Thyroid gland (tissue), 4 donors: ENCODE results near the gene FCHO1.

Experiments used
- POLR2A ChIP-seq, 2 donors: fragments of 450-650 bp; IDR thresholded peaks; one replicate each; pipeline ENCODE4 v1.6.1; 2017; ENCODE audit warnings: antibody characterized with exemption in 2 of 2, mild to moderate bottlenecking in 2 of 2, moderate library complexity in 1 of 2
- TF ChIP-seq, protein P1 (sequence below), 6 experiments: fragments of 200-600 bp in 3 of 6; fragments of 450-650 bp in 3 of 6; sonication (generic) in 3 of 6; IDR thresholded peaks; one replicate each; pipeline ENCODE4 v1.5.1; 2016 to 2019; ENCODE audit warnings: antibody characterized with exemption in 6 of 6, mild to moderate bottlenecking in 2 of 6, inconsistent platforms in 1 of 6, moderate library complexity in 1 of 6

DNA sequence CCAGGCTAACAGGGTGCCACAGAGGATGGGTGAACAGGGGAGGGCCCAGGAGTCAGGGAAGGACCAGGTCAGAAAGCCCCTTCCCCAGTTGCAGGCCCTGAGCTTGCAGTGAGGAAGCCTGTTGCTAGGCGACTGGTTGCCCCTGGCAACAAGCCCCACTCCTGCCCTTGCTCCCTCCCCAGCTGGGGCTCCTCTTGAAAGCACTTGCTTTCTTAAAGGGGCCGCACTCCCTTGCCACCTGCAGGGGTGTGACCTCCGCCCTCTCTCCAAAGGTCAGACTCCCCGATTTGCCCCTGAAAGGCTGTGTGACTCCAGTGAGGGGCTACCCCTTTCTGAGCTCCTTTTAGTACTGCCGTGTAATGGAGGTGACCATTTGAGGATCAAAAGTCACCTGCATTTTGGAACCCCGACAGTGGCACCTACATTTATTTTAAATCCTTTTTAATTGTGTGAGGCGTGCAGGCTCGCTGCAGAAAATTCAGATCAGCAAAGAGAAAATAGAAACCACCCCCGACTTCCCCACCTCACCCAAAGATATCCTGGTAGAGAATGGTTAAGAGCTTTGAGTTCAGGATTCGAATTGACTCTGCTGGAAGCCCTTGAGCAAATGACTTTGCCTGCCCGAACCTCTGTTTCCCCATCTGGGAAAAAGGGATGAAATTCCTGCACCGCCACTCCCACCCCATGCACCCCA lies 4.8 kb downstream of the FCHO1 start:
- TF ChIP-seq, protein P1, sequence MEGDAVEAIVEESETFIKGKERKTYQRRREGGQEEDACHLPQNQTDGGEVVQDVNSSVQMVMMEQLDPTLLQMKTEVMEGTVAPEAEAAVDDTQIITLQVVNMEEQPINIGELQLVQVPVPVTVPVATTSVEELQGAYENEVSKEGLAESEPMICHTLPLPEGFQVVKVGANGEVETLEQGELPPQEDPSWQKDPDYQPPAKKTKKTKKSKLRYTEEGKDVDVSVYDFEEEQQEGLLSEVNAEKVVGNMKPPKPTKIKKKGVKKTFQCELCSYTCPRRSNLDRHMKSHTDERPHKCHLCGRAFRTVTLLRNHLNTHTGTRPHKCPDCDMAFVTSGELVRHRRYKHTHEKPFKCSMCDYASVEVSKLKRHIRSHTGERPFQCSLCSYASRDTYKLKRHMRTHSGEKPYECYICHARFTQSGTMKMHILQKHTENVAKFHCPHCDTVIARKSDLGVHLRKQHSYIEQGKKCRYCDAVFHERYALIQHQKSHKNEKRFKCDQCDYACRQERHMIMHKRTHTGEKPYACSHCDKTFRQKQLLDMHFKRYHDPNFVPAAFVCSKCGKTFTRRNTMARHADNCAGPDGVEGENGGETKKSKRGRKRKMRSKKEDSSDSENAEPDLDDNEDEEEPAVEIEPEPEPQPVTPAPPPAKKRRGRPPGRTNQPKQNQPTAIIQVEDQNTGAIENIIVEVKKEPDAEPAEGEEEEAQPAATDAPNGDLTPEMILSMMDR (IDR thresholded peaks at IDR 0.05): no peak
- TF ChIP-seq POLR2A (IDR thresholded peaks at IDR 0.05): no peak
